Measurements from ENCODE around the gene MED25. TPM values are rescaled to one million over a fixed set of nuclear protein-coding genes. Genes with fewer than 3 reads are reported as not detected.

The MED25 gene
- polyA plus RNA-seq, 1 donor from 2014 or later, result 18.9 TPM

- no peak overlapping the region for H3K4me2 ChIP-seq (ENCODE audit: low read length)
- no peaks in the 10 kb centered on the region for H3F3A ChIP-seq (ENCODE audit: insufficient read depth, low read length, poor library complexity, severe bottlenecking)
- H4K20me1 ChIP-seq (ENCODE audit: insufficient read depth), result peaks cover 18% of the 10 kb centered on the region
- no peaks in the 10 kb centered on the region for H3K27me3 ChIP-seq (ENCODE audit: insufficient read depth, low read depth, low read length)
- H3K9ac ChIP-seq (ENCODE audit: low read length), result no peak overlapping the region
- H3K27ac ChIP-seq (ENCODE audit: low read length), result no peak overlapping the region
- no peak overlapping the region for H3K4me3 ChIP-seq (ENCODE audit: low read length)
- no peaks in the 10 kb centered on the region for H3K9me3 ChIP-seq (ENCODE audit: low read length)
- H2AFZ ChIP-seq (ENCODE audit: low read depth, low read length), result no peak overlapping the region
- peak; percentile 10 for TF ChIP-seq POLR2AphosphoS5 (IDR thresholded peaks at IDR 0.05)
- no peak for TF ChIP-seq REST (IDR thresholded peaks at IDR 0.05; ENCODE audit: borderline replicate concordance)
- no peaks in the 10 kb centered on the region for H3K36me3 ChIP-seq (ENCODE audit: insufficient read depth, low read length)
- peaks cover 15% of the 10 kb centered on the region for H3K79me2 ChIP-seq (replicated peaks; ENCODE audit: insufficient read depth, low read length)
- H3K9me2 ChIP-seq (ENCODE audit: insufficient read depth, low read length), result no peaks in the 10 kb centered on the region
Measured at GRCh38 chr19:49859682-49860335, 41.7 kb downstream of the MED25 start.

- Histone ChIP-seq H3K27ac (ENCODE audit: low read length) (no peak overlapping the region), H3K9ac (ENCODE audit: low read length) (no peak overlapping the region), H4K20me1 (ENCODE audit: insufficient read depth) (peaks cover 14% of the 10 kb centered on the region), H3K79me2 (replicated peaks; ENCODE audit: insufficient read depth, low read length) (peaks cover 18% of the 10 kb centered on the region), H3K36me3 (ENCODE audit: insufficient read depth, low read length) (no peaks in the 10 kb centered on the region), H3K4me3 (ENCODE audit: low read length) (no peak overlapping the region), H3K27me3 (ENCODE audit: insufficient read depth, low read depth, low read length) (no peaks in the 10 kb centered on the region), H2AFZ (ENCODE audit: low read depth, low read length) (no peak overlapping the region), H3K9me3 (ENCODE audit: low read length) (no peaks in the 10 kb centered on the region), H3F3A (ENCODE audit: insufficient read depth, low read length, poor library complexity, severe bottlenecking) (no peaks in the 10 kb centered on the region), H3K4me2 (ENCODE audit: low read length) (no peak overlapping the region), H3K9me2 (ENCODE audit: insufficient read depth, low read length) (no peaks in the 10 kb centered on the region)
- TF ChIP-seq TAF1 (IDR thresholded peaks at IDR 0.05; ENCODE audit: low read depth), result no peak
Measured at GRCh38 chr19:49860336-49861102, 42.4 kb downstream of the MED25 start.

- Histone ChIP-seq H3K9me2 (ENCODE audit: insufficient read depth, low read length) (no peaks in the 10 kb centered on the region), H3F3A (ENCODE audit: insufficient read depth, low read length, poor library complexity, severe bottlenecking) (no peaks in the 10 kb centered on the region), H2AFZ (ENCODE audit: low read depth, low read length) (no peak overlapping the region), H3K4me2 (ENCODE audit: low read length) (no peak overlapping the region), H3K9ac (ENCODE audit: low read length) (no peak overlapping the region), H3K27me3 (ENCODE audit: insufficient read depth, low read depth, low read length) (no peaks in the 10 kb centered on the region), H3K4me3 (ENCODE audit: low read length) (no peak overlapping the region), H3K79me2 (replicated peaks; ENCODE audit: insufficient read depth, low read length) (peaks cover 18% of the 10 kb centered on the region), H3K27ac (ENCODE audit: low read length) (no peak overlapping the region), H3K9me3 (ENCODE audit: low read length) (no peaks in the 10 kb centered on the region), H3K36me3 (ENCODE audit: insufficient read depth, low read length) (no peaks in the 10 kb centered on the region), H4K20me1 (ENCODE audit: insufficient read depth) (peaks cover 10% of the 10 kb centered on the region)
- TF ChIP-seq RAD21 (conservative IDR thresholded peaks at IDR 0.05) (no peak), POLR2AphosphoS5 (IDR thresholded peaks at IDR 0.05) (no peak), TAF1 (IDR thresholded peaks at IDR 0.05; ENCODE audit: low read depth) (no peak), REST (IDR thresholded peaks at IDR 0.05; ENCODE audit: borderline replicate concordance) (no peak), EP300 (conservative IDR thresholded peaks at IDR 0.05; ENCODE audit: poor library complexity, severe bottlenecking) (no peak), MXI1 (conservative IDR thresholded peaks at IDR 0.05; ENCODE audit: poor library complexity, severe bottlenecking) (no peak), SMC3 (conservative IDR thresholded peaks at IDR 0.05; ENCODE audit: poor library complexity) (no peak), EZH2 (IDR thresholded peaks at IDR 0.05; ENCODE audit: borderline replicate concordance, insufficient read depth, low read length, poor library complexity, severe bottlenecking) (no peak), CTCF (IDR thresholded peaks at IDR 0.05; ENCODE audit: poor library complexity, severe bottlenecking) (no peak)
Measured at GRCh38 chr19:49861107-49861506, 43.0 kb downstream of the MED25 start.
